Mammary epithelial cell (primary cell): ENCODE measurements around the gene ADAMTS3.

ENCODE experiments used
- CTCF ChIP-seq, 2 donors: IDR thresholded peaks in 1 of 2; conservative IDR thresholded peaks in 1 of 2; 2 replicates each; pipeline ENCODE4 v1.5.1; 2011 to 2012; ENCODE audit warnings: inconsistent platforms in 2 of 2, low read length in 2 of 2, mild to moderate bottlenecking in 2 of 2, control low read depth in 1 of 2, low read depth in 1 of 2; ENCODE audit not compliant: insufficient read depth in 1 of 2; ENCODE audit errors: extremely low read depth in 1 of 2
- EZH2 ChIP-seq: IDR thresholded peaks from 2 replicates; pipeline ENCODE4 v1.6.1; 2012; ENCODE audit warnings: low read length, inconsistent platforms, borderline replicate concordance

DNA sequence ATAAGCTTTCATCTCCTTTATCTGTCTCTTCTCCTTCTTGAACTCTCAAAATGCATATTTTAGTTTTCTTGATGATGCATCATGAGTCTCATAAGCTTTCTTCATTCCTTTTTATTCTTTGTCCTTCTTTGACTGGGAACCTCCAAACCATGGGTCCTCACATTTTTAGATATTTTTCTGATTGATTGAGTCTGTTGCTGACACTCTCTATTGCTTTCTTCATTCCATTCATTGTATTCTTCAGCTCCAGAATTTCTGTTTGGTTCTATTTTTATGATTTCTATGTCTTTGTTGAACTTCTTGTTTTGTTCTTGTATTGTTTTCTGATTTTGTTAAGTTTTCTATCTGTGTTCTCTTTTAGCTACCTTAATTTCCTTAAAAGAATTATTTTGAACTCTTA, 74.9 kb downstream of the ADAMTS3 start:
- TF ChIP-seq CTCF (conservative IDR thresholded peaks at IDR 0.05 in 1 of 2, IDR thresholded peaks at IDR 0.05 in 1 of 2; ENCODE audit: extremely low read depth in 1 of 2, insufficient read depth in 1 of 2, low read depth in 1 of 2, low read length in 2 of 2) (no peak), EZH2 (no peak)
